D721Med (cell line): ENCODE data around the gene RPS25.
"Not testable (repeated sequence)": the region's sequence is repeated elsewhere in the genome, so short reads cannot be mapped to it uniquely, and the experiment has no call there.

Source experiments
- DNase-seq: peaks from one replicate; pipeline ENCODE4 v3.0.0; 2011; ENCODE audit warnings: low spot score; ENCODE audit not compliant: insufficient read length
- FAIRE-seq: peaks from 2 replicates; lab custom pipeline; 2011; peaks lifted over from hg19 to GRCh38; lab: Jason Lieb, UNC
- TF ChIP-seq, protein P1 (sequence below): IDR thresholded peaks from 2 replicates; pipeline ENCODE4 v1.5.1; 2012; ENCODE audit warnings: mild to moderate bottlenecking, control low read depth; ENCODE audit not compliant: insufficient read depth; ENCODE audit errors: missing control alignments

Gene RPS25

DNA sequence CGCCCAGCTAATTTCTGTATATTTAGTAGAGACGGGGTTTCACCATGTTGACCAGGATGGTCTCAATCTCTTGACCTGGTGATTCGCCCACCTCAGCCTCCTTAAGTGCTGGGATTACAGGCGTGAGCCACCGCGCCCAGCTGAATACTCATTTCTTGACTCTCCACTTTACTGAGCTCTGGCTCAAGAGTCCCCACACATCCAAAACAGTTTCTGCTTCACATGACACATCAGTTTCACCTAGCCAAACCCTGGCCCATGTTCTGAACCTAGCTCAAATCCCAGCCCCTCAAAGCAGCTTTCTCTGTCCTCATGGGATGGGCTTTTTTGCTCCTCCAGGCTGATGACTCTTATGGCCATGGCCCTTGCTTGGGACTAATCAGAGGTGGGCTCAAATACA is 29.1 kb upstream of the RPS25 start:
- TF ChIP-seq, protein P1, sequence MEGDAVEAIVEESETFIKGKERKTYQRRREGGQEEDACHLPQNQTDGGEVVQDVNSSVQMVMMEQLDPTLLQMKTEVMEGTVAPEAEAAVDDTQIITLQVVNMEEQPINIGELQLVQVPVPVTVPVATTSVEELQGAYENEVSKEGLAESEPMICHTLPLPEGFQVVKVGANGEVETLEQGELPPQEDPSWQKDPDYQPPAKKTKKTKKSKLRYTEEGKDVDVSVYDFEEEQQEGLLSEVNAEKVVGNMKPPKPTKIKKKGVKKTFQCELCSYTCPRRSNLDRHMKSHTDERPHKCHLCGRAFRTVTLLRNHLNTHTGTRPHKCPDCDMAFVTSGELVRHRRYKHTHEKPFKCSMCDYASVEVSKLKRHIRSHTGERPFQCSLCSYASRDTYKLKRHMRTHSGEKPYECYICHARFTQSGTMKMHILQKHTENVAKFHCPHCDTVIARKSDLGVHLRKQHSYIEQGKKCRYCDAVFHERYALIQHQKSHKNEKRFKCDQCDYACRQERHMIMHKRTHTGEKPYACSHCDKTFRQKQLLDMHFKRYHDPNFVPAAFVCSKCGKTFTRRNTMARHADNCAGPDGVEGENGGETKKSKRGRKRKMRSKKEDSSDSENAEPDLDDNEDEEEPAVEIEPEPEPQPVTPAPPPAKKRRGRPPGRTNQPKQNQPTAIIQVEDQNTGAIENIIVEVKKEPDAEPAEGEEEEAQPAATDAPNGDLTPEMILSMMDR = no peak
- no peak for FAIRE-seq
- no peak for DNase-seq

DNA sequence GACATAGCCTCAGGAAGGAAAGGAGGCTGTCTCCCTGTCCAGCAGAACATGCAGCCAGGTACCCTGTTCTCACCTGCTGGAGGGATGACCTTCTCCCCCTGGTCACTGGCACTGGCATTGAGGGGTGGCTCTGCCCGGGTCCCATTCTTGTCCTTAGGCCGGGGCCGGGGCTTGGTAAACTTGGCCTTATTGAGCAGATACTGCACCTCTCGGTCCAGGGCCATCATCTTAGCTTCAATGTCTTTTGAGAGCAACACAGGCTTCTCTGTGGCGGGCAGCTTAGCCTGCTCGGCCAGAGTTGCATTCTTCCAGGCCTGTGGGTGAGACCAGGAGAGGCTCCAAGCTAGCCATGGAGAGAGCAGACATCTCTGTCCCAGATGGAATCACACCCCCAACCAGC is 28.3 kb upstream of the RPS25 start:
- FAIRE-seq = no peak
- no peak for DNase-seq
- TF ChIP-seq, protein P1 = no peak

DNA sequence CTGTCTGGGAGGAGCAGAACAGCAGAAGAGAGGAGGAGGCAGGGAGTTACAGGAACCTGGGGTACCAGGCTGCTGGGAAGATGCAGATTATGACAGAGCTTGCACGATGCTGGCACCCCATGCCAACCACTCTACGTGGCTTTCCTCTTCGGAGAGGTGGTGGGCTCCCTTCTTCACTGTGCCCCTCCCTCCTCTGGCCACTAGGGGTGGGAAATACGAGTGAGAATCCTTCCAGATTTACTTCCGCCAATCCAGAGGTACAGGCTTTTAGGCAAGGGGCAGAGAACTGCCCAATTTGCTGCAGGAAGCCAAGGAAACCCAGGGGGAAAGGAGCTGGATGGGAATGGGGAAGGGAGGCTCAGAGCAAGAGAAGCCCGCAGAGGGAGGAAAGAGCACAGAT is 26.6 kb upstream of the RPS25 start:
- DNase-seq (no peak), FAIRE-seq (no peak)
- TF ChIP-seq, protein P1 = peak; percentile 1

DNA sequence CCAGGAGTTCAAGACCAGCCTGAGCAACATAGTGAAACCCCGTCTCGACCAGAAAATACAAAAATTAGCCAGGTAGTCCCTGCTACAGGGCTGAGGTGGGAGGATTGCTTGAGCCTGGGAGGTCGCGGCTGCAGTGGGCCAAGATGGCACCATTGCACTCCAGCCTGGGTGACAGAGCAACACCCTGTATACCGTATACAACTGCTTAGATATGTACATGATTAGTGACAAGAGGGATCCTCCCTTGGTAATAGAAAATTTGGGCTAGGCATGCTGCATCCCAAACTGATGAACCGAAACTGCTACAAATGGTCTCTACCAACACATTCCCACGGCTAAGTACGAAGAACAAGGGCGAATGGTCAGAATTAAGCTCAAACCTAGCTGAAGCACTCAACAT is 24.8 kb upstream of the RPS25 start:
- FAIRE-seq = no peak

DNA sequence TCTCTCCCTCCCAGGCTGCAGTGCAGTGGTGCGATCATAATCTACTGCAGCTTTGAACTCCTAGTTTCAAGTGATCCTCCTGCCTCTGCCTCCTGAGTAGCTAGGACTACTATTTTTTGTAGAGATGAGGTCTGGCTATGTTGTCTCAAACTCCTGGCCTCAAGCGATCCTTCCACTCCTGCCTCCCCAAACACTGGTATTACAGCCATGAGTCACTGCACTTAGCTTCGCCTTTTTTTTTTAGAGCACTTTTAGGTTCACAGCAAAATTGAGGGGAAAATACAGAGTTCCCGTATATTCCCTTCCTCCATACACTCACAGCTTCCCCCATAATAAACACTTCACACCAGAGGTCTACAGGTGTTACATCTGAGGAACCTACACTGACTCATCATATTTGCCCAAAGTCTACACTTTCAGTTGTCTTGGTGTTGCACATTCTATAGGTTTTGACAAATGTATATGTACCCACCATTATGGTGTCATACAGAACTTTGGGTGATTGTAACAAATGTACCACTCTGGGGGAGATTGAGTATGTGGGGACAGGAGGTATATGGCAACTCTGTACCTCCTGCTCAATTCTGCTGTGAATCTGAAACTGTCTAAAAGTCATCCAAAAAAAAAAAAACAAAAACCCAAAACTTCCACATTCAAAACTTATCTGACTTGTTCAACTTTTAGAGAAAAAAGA is 23.8 kb upstream of the RPS25 start:
- DNase-seq = no peak
- FAIRE-seq = no peak
- TF ChIP-seq, protein P1 = no peak

More for the DNA sequence above, 24.8 kb upstream of the RPS25 start:
- DNase-seq = no peak
- TF ChIP-seq, protein P1 = no peak

DNA sequence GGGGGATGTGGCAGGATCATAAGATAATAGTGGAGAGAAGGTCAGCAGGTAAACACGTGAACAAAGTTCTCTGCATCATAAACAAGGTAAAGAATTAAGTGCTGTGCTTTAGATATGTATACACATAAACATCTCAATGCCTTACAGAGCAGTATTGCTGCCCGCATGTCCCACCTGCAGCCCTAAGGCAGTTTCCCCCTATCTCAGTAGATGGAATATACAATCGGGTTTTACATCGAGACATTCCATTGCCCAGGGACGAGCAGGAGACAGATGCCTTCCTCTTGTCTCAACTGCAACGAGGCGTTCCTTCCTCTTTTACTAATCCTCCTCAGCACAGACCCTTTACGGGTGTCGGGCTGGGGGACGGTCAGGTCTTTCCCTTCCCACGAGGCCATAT is 21.3 kb upstream of the RPS25 start:
- FAIRE-seq, DNase-seq: not testable (repeated sequence)

DNA sequence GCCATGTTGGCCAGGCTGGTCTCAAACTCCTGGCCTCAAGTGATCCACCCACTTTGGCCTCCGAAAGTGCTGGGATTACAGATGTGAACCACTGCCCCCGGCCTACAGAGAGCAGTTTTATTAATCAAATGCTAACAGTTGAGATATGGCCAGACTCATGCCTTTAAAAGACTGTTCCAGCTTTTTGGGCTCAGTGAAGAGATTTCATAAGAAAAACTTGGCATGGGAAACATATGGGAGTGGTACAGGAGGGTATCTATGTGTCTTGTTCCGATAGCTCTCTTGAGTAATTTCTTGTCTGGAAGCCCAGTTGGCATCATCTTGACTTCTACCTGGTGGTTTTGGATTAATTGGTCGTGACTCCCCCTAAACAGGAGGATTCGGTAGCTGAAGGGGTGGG is 20.7 kb upstream of the RPS25 start:
- TF ChIP-seq, protein P1 = no peak
- no peak for FAIRE-seq
- DNase-seq = no peak
